HG03159 (cell line): ENCODE measurements around the gene FNDC10.
"Not testable (repeated sequence)": the region's sequence is repeated elsewhere in the genome, so short reads cannot be mapped to it uniquely, and the experiment has no call there.

Experiments
- ATAC-seq: cut with Tn5 transposase; IDR thresholded peaks from one replicate; pipeline ENCODE4 v1.9.1; 2021; ENCODE audit warnings: mild to moderate bottlenecking, moderate library complexity; ENCODE audit not compliant: unreplicated experiment

Gene FNDC10

GRCh38 chr1:1599030-1599934 lies 653 bp downstream of the FNDC10 start:
- no peak for ATAC-seq

- no peak for ATAC-seq
Observed at GRCh38 chr1:1598720-1599029, 1.3 kb downstream of the FNDC10 start.

DNA sequence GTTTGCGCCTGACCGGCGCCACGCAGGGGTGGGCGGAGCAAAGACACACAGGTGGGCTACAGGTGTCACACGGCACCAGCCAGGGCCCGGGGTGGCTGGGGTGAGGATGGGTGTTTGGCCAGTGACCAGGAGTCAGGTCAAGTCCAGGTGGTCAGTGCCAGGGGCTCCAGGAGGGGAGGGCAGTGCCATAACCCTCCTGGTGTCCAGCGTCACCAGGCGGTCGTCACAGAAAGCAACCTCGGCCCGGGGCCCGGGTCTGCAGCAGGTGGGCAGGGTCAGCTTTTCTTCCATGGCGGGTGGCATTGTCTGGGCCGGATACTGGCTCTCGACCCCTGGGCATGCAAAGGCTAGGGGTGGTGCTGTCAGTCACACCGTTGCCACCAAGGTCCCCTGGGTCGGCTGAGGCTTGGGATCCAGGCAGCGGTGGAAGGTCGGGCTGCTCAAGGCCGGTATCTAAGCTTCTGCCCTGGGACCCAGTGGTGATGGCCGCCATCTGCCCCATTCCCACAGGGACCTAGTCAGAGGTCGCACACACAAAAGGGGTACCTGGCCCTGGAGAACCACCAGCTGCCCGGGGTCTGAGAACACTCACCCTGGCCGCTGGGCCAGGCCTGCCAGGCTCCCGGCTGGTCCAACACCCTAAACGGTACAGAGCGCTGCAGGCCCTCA lies 1.8 kb downstream of the FNDC10 start:
- no peak for ATAC-seq

- ATAC-seq, result no peak
Observed at GRCh38 chr1:1597275-1597930, 2.5 kb downstream of the FNDC10 start.

DNA sequence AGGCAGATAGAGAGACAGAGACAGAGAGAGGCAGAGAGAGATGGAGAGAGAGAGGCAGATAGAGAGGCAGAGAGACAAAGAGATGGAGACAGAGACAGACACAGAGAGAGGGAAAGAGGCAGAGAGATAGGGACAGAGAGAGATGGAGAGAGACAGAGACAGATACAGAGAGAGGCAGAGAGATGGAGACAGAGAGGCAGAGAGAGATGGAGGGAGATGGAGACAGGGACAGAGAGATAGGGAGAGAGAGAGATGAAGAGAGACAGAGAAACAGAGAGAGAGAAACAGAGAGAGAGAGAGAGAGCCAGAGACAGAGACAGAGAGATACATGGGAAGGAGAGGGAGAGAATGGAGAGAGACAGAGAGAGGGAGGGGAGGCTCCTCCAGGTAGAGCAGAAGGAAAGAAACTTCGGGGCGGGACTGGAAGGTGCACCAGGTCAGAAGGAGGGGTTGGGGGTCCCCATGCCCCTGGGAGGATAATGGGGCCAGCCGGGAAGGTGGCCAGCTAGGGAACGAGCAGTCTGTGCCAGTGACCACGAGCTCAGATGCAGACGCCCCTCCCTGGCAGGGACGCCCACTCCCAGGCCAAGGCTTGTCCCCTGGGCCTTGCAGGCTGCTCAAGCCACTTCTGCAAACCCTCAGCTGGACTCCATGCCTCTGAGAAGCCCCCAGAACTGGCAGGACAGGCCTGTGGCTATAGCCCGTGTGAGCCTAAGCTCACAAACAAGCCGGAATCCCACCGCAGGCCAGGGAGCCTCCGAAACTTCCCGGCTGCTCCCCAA lies 3.3 kb downstream of the FNDC10 start:
- no peak for ATAC-seq

DNA sequence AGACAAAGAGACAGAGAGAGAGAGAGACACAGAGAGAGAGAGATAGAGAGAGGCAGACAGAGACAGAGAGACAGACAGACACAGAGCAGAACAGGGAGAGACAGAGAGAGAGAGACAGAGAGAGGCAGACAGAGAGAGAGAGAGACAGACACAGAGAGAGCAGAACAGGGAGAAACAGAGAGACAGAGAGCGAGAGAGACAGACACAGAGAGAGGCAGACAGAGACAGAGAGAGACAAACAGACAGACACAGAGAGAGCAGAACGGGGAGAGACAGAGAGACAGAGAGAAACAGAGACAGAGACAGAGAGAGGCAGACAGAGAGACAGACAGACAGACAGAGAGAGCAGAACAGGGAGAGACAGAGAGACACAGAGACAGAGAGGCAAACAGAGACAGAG lies 4.6 kb downstream of the FNDC10 start:
- not testable (repeated sequence) for ATAC-seq

GRCh38 chr1:1594602-1595260 lies 5.2 kb downstream of the FNDC10 start:
- no peak for ATAC-seq

DNA sequence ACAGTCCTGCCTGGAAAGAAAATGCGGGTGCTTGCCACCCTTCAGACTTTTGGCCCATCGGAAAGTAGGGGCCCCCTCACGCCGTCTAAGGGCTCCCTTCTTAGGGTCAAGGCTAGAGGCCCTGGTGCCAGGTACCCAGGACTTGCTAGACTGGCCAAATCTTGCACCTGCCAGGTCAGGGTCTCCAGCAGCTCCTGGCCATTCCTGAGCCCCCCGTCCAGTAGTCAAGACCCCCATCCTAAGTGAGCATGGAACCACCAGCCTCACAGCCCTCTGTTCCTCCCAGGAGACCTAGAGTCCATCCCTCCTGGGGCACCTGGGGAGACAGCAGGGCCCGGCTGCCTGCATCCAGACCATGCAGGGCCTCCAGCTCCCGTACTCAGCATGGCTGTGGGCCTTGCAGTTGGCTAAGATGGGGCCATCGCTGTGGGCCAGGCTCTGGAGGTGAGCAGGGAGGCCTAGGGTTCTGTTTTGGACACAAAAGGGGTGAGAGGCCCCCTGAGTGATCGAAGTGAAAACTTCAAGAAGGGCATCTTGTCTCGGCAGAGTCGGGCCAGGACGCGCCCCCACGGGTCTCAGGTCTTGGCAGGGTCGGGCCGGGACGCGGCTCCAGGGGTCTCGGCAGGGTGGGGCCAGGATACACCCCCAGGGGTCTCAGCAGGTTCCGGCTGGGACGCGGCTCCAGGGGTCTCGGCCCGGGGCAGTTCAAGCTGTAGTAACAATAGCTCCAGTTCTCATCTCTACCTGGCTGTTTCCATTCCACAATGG lies 5.9 kb downstream of the FNDC10 start:
- no peak for ATAC-seq

DNA sequence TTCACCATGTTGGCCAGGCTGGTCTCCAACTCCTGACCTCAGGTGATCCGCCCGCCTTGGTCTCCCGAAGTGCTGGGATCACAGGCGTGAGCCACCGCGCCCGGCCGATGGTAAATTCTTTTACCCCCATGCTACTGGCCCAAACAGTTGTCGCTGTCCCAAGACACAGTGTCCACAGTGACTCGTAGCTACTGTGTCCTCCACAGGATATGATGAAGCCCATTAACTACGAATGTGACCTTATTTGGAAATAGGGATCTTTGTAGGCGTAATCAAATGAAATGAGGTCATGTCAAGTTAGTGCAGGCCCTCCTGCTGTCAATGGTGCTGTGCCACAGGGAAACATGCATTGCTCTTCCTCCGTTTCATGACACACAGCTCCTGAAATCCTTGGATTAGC lies 8.5 kb downstream of the FNDC10 start:
- no peak for ATAC-seq

- no peak for ATAC-seq
Observed at GRCh38 chr1:1583347-1584010, 16.5 kb downstream of the FNDC10 start.

DNA sequence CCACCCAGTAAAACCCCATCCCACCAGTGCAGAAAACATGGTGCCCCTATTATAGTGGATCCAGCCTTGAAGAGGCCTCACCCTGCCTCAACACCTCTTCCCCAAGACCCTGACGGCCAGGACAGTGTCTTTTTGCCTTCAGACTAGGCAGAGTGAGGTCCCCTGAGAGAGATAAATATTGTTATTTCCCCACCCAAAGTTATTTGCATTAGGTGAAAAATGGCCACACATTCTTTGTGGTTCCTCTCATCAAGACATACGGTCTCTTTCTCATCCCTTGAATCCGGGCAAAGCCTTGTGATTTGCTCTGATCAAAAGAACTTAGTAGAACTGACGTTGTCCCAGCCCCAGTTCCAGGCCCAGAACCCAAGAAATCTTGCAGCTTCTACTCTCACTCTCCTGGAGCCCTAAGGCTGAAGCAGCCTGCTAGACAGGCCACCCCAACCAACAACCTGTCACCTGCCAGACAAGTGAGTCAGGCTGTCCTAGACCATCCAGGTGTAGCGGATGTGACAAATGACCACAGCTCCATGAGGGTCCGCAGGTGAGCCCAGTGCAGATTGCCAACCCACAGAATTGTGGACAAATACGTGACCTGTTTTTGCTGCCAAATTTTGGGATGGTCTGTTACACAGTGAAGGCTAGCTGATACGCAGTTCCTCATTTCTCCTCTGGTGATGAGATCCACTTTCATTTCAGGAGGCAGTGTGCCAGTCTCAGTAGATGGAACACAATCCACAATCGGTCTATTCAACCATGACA lies 17.2 kb downstream of the FNDC10 start:
- no peak for ATAC-seq

GRCh38 chr1:1578371-1578940 lies 21.5 kb downstream of the FNDC10 start:
- no peak for ATAC-seq

- no peak for ATAC-seq
Observed at GRCh38 chr1:1577367-1578011, 22.4 kb downstream of the FNDC10 start.

DNA sequence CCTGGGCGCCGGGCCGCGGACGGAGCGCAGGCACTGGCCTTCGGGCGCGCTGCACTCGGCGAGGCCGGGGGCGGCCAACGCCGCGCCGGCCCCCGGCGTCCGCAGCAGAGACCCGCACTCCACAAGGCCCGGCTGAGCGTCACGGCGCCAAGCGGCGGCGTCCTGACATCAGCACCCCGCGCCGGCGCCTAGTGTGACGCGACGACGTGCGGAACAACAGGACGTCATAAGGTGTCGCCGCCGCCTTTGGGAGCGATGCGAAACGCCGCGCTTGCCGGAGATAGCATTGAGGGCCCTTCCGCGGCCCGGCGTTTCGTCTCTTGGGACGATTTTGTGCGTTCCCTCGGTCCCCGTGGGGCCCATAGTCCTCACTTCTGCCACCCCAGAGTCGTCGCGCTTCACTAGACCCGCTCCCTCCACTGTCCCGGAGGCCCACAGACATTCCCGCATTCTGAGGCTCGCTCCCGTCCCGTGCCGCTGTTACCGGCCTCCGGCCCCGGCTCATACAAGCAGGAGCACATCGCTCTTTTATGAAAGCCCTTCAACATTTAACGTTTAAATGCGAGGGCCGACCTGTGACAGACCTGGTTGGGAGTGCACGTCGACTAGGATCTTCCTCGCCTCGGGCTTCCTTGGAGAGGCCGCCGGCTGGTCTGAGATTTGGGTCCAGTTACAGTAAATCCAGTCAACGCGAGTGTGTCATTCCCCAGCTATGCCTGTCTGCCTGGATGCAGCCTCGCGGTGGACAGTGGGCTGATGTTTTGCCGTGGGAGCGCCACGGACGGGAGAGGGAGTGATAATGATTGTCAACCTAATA lies 25.0 kb downstream of the FNDC10 start, which contains the start of gene SSU72:
Gene SSU72 (minus strand): TSS at position 143 of the 817 bp plus-strand sequence. CDS start 306 bp downstream, outside the sequence.
- ATAC-seq, result peak; percentile 88

DNA sequence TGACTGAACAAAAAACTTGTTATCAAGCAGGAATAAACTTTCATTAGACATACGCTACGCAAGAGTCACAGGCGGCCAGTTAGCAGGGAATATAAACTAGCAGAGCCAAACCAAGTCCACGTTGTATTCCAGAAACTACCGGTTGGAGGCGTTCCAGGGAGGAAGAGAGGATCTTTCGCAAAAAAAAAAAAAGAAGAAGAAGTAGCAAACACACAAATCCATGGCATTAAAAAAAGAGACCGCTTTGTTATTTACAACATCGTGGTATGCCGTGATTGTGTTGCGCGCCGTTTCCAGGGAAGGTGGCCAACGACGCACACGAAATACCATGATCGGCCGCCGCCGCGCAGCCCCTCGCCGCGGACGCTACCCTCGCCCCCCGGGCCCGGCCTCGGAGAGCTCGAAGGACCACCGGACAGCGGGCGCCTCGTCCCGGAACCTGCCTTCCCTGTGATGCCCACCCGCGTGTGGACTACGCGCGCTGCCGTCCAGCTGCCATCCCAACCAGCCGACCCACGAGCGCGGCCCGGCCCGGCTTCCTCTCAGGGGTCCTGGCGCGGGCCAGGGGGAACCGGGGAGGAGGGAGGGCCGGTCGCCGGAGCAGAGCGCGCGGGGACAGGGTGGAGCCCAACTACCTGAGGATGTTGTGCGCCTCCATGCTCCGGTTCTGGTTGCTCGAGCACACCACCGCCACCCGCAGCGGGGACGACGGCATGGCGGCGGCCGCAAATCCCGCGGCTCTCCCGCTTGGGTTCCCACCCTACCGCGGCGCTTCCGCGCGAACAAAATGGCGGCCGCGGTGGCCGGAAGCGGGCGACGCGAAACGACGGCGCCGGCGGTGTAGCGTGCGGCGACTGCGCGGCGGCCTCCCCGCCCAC lies 25.9 kb downstream of the FNDC10 start:
- peak; percentile 64 for ATAC-seq

GRCh38 chr1:1569341-1569740 lies 30.6 kb downstream of the FNDC10 start:
- ATAC-seq, result no peak
